ENCODE results near the gene PLEKHH1. TPM values are rescaled to one million over a fixed set of nuclear protein-coding genes. Genes with fewer than 3 reads are reported as not detected.
A peak's percentile ranks its signal among the peaks of the same experiment; 100 is the strongest.

The PLEKHH1 gene
- total RNA-seq, 1 experiment from 2014 or later: 35.3 TPM

- H3K27ac ChIP-seq (ENCODE audit: insufficient read length, low read depth, low read length): no peak overlapping the region
- no peak overlapping the region for H3K18ac ChIP-seq (ENCODE audit: insufficient read length, low read depth, low read length)
- H3K9ac ChIP-seq (ENCODE audit: extremely low read depth, insufficient read length, low read length): no peak overlapping the region
- no peak overlapping the region for H2AFZ ChIP-seq (ENCODE audit: low read length)
- Mint-ChIP-seq H3K4me1 (peaks cover 23 to 30% of the 10 kb centered on the region in 2 experiments), H3K27ac (peak overlapping the region in 1 of 3 experiments; percentile 90; a peak in 1 of 7 replicates), H3K27me3 (ENCODE audit: low read depth) (peaks cover 54% of the 10 kb centered on the region), H3K4me3 (peak overlapping the region in 1 of 2 experiments; percentile 70; a peak in 3 of 5 replicates), H3K9me3 (no peaks in the 10 kb centered on the region; a peak in 2 of 5 replicates), H3K36me3 (ENCODE audit: insufficient read depth in 1 of 3, low read depth in 3 of 3) (peaks cover 8 to 11% (median 11%) of the 10 kb centered on the region in 3 experiments)
- peak; percentile 72 for TF ChIP-seq CTCF (conservative IDR thresholded peaks at IDR 0.05)
- H4K8ac ChIP-seq (replicated peaks; ENCODE audit: insufficient read length, low read depth, low read length): no peak overlapping the region
- H3K4me2 ChIP-seq (ENCODE audit: insufficient read depth, insufficient read length, low read length): no peak overlapping the region
- no peak overlapping the region for H3K14ac ChIP-seq (ENCODE audit: insufficient read depth, low read length)
- H3K23me2 ChIP-seq (ENCODE audit: insufficient read length, low read depth, low read length, poor library complexity, severe bottlenecking): peaks cover 5% of the 10 kb centered on the region
- H2AK5ac ChIP-seq (ENCODE audit: insufficient read length, low read length): no peak overlapping the region
- no peak overlapping the region for H2BK120ac ChIP-seq (ENCODE audit: low read depth, low read length, poor library complexity, severe bottlenecking)
- no peak overlapping the region for H2BK15ac ChIP-seq (ENCODE audit: low read depth, low read length)
- no peak overlapping the region for H2BK20ac ChIP-seq (ENCODE audit: low read depth, low read length, poor library complexity, severe bottlenecking)
- H3K56ac ChIP-seq (ENCODE audit: insufficient read length, low read depth, low read length): no peak overlapping the region
- no peak for DNase-seq
- no peak overlapping the region for H3K23ac ChIP-seq (ENCODE audit: insufficient read length, low read depth, low read length)
- H3K9me3 ChIP-seq (ENCODE audit: control insufficient read depth, low read depth, low read length): no peaks in the 10 kb centered on the region
- H3T11ph ChIP-seq (ENCODE audit: low read length): no peak overlapping the region
- no peak overlapping the region for H4K5ac ChIP-seq (ENCODE audit: insufficient read length, low read depth, low read length)
- H3K27me3 ChIP-seq (ENCODE audit: insufficient read depth, low read length): no peaks in the 10 kb centered on the region; the same call in 1 of the 2 replicates
- no peak overlapping the region for H4K91ac ChIP-seq (ENCODE audit: insufficient read length, low read depth, low read length)
- no peak overlapping the region for H3K4ac ChIP-seq (ENCODE audit: low read depth, low read length)
- H2BK12ac ChIP-seq (ENCODE audit: insufficient read length, low read depth, low read length): no peak overlapping the region
- H4K20me1 ChIP-seq (ENCODE audit: control insufficient read depth, insufficient read depth, insufficient read length): no peaks in the 10 kb centered on the region
- no peak overlapping the region for H2BK5ac ChIP-seq (ENCODE audit: insufficient read length, low read length)
- H3K79me2 ChIP-seq (ENCODE audit: insufficient read depth, low read length): no peaks in the 10 kb centered on the region
- H3K79me1 ChIP-seq (ENCODE audit: insufficient read depth, low read depth, low read length, poor library complexity, severe bottlenecking): no peaks in the 10 kb centered on the region
- no peaks in the 10 kb centered on the region; the same call in 1 of the 2 replicates for H3K4me1 ChIP-seq (ENCODE audit: insufficient read depth, low read length)
Observed at GRCh38 chr14:67618617-67619063, 85.5 kb downstream of the PLEKHH1 start.

Measured in H9 (cell line).